CD4-positive, alpha-beta memory T cell (primary cell): ENCODE measurements around the gene TRIOBP. TPM values are rescaled to one million over a fixed set of nuclear protein-coding genes. Genes with fewer than 3 reads are reported as not detected.

ENCODE experiments used
- CTCF ChIA-PET: fragments of 350-600 bp; sonication (Branson Sonifier 250); formaldehyde crosslinking; loops from one replicate; lab custom pipeline; 2021; ENCODE audit warnings: inconsistent platforms; ENCODE audit not compliant: partially characterized antibody; lab: Charles Lee
- POLR2A ChIA-PET: fragments of 350-600 bp; sonication (Branson Sonifier 250); formaldehyde crosslinking; loops from one replicate; lab custom pipeline; 2021; ENCODE audit not compliant: partially characterized antibody; lab: Charles Lee
- DNase-seq, 5 donors: peaks; one replicate each; pipeline versions ENCODE4 v3.0.0 to v3.0.0-alpha.2; 2020 to 2022; ENCODE audit warnings: mixed read lengths in 1 of 5
- H3K27ac ChIP-seq: one replicate; pipeline ENCODE4 v1.7.0; 2013; ENCODE audit warnings: low read depth, low read length
- H3K27me3 ChIP-seq: 2 replicates; pipeline ENCODE4 v1.7.0; 2013; ENCODE audit warnings: mild to moderate bottlenecking, low read length, moderate library complexity; ENCODE audit not compliant: insufficient read depth
- H3K36me3 ChIP-seq: 2 replicates; pipeline ENCODE4 v1.7.0; 2013; ENCODE audit warnings: mild to moderate bottlenecking, low read length, moderate library complexity; ENCODE audit not compliant: insufficient read depth
- H3K4me1 ChIP-seq: 2 replicates; pipeline ENCODE4 v1.7.0; 2013; ENCODE audit warnings: mild to moderate bottlenecking, low read length, moderate library complexity; ENCODE audit not compliant: insufficient read depth
- H3K4me3 ChIP-seq, 2 donors: one replicate each; pipeline ENCODE4 v1.7.0; 2013; ENCODE audit warnings: low read length in 2 of 2, mild to moderate bottlenecking in 1 of 2
- H3K9me3 ChIP-seq, 2 donors: one replicate each; pipeline ENCODE4 v1.7.0; 2013; ENCODE audit warnings: low read length in 2 of 2, control low read depth in 1 of 2; ENCODE audit not compliant: control insufficient read depth in 1 of 2
- H3K27ac Mint-ChIP-seq, 7 donors: one replicate each; pipeline ENCODE4 v1.8.0; 2020 to 2021; ENCODE audit warnings: mixed read lengths in 7 of 7, mild to moderate bottlenecking in 6 of 7, inconsistent platforms in 3 of 7, moderate library complexity in 3 of 7
- H3K27me3 Mint-ChIP-seq, 2 donors: one replicate each; pipeline ENCODE4 v1.8.0; 2020 to 2021; ENCODE audit warnings: mixed read lengths in 2 of 2
- H3K36me3 Mint-ChIP-seq, 2 donors: one replicate each; pipeline ENCODE4 v1.8.0; 2020 to 2021; ENCODE audit warnings: mixed read lengths in 2 of 2, inconsistent platforms in 1 of 2, mild to moderate bottlenecking in 1 of 2
- H3K4me1 Mint-ChIP-seq, 4 donors: one replicate each; pipeline ENCODE4 v1.8.0; 2020 to 2021; ENCODE audit warnings: mixed read lengths in 4 of 4, mild to moderate bottlenecking in 1 of 4
- H3K4me3 Mint-ChIP-seq, 8 donors: one replicate each; pipeline ENCODE4 v1.8.0; 2020 to 2021; ENCODE audit warnings: mixed read lengths in 8 of 8, mild to moderate bottlenecking in 7 of 8, moderate library complexity in 6 of 8, inconsistent platforms in 3 of 8
- H3K9me3 Mint-ChIP-seq, 8 donors: one replicate each; pipeline ENCODE4 v1.8.0; 2020 to 2021; ENCODE audit warnings: mixed read lengths in 8 of 8, mild to moderate bottlenecking in 5 of 8, inconsistent platforms in 3 of 8, moderate library complexity in 1 of 8
- intact Hi-C: fragments of 100-400 bp; cut with micrococcal nuclease; formaldehyde crosslinking; loops from one replicate; pipeline ENCODE4 v1.15.1; 2023
- polyA plus RNA-seq, 2 donors: library from polyadenylated mRNA; unstranded; fragments of 300-500 nt; fragmentation: Illumina TruSeq; gene quantifications; one replicate each; pipeline ENCODE4 v1.2.3, GENCODE V29; 2021
- total RNA-seq, 2 experiments: library from RNA; stranded (reverse); gene quantifications; one replicate each; pipeline ENCODE4 v1.2.3, GENCODE V29; 2021

Gene TRIOBP
- total and polyA plus RNA-seq, 4 experiments from 2014 or later: 9.2 to 26.1 (median 19.4) TPM

DNA sequence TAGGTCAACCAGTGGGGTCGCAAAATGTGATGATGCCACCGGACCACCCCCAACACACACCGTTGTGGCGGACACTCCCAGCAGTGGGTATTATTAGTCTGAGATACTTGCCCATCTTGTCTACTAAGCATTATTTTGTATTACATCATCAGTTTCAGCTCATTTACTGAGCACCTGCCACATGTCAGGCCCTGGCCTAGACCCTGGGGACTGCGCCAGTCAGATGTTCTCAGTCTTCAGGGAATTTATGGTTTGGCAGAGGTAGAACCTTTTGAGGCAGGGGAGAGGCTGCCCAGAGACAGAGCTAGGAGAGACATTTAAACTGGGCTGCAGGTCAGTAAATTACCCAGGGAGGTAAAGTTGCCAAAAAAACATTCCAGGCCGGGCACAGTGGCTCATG lies 67.8 kb downstream of the TRIOBP start:
- Histone ChIP-seq H3K9me3 (no peaks in the 10 kb centered on the region), H3K4me3 (no peak overlapping the region), H3K27me3 (no peaks in the 10 kb centered on the region), H3K27ac (no peak overlapping the region), H3K4me1 (no peaks in the 10 kb centered on the region), H3K36me3 (peaks cover under 1% of the 10 kb centered on the region)
- ChIA-PET CTCF (no interaction called here), POLR2A (no interaction called here)
- Mint-ChIP-seq H3K9me3 (no peaks in the 10 kb centered on the region), H3K27ac (peak overlapping the region in 1 of 7 donors; percentile 61), H3K4me3 (no peak overlapping the region), H3K27me3 (no peaks in the 10 kb centered on the region), H3K36me3 (peaks cover 10 to 26% of the 10 kb centered on the region in 2 donors), H3K4me1 (peaks cover 0 to 2% (median 0%) of the 10 kb centered on the region in 4 donors)
- intact Hi-C loops: no loop called here
- DNase-seq: no peak

DNA sequence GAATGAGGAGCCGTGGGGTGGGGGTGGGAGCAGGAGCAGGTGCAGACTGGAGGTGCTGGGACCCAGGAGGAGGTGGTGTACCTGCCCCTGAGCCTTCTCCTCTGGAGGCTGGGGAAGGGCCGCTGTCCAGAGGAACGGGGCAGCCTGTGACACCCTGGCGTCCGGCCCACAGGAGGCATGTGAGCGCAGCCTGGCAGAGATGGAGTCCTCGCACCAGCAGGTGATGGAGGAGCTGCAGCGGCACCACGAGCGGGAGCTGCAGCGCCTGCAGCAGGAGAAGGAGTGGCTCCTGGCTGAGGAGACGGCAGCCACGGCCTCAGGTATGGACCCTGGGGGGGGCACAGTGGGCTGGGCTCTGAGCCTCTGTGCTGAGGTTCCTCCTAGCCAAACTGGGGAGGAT lies 68.7 kb downstream of the TRIOBP start:
- H3K4me1 Mint-ChIP-seq: peaks cover 0 to 2% (median 0%) of the 10 kb centered on the region in 4 donors
- POLR2A ChIA-PET: no interaction called here
- no peak overlapping the region for H3K4me3 Mint-ChIP-seq

DNA sequence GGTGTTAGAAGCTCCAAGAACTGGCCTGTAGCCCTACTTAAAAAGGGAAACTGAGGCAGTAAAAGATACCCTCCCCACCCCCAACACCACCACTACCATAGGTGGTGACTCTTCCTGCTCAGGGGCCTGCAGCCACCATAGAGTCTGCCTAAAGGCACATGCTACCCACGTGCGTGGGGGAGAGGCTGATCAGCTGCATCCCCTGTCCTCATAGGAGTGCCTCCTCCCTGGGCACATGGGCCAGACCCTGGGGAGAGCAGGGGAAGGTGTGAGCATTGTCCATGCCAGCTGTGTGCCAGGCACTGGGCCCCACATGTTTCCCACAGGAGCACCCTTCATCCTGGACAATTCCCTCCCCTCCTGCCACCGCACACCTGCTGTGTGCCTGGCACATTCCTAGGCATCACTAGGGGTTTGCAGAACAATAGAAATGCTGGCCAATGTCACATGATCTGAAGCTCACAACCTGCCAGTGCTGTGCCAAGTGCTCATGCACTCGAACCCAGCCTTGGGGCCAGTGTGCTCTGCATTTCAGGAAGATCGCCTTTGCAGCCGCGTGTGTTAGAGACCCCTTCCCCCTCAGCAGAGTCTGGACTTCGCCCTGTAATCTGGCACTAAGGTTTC lies 69.2 kb downstream of the TRIOBP start:
- H3K36me3 ChIP-seq: peaks cover 2% of the 10 kb centered on the region
- POLR2A ChIA-PET: no interaction called here
- no peak overlapping the region for H3K27ac ChIP-seq
- no peak overlapping the region for H3K4me3 Mint-ChIP-seq
- no peak overlapping the region for H3K4me3 ChIP-seq
- DNase-seq: no peak
- H3K36me3 Mint-ChIP-seq: peaks cover 4 to 21% of the 10 kb centered on the region in 2 donors
- no peaks in the 10 kb centered on the region for H3K27me3 ChIP-seq
- intact Hi-C loops: no loop called here
- no peaks in the 10 kb centered on the region for H3K4me1 ChIP-seq
- H3K27ac Mint-ChIP-seq: peak overlapping the region in 2 of 7 donors; percentile 12 to 54
- H3K27me3 Mint-ChIP-seq: no peaks in the 10 kb centered on the region
- CTCF ChIA-PET: no interaction called here
- H3K4me1 Mint-ChIP-seq: peaks cover 0 to 2% (median 0%) of the 10 kb centered on the region in 4 donors
- H3K9me3 ChIP-seq: no peaks in the 10 kb centered on the region
- no peaks in the 10 kb centered on the region for H3K9me3 Mint-ChIP-seq

More for the DNA sequence above, 68.7 kb downstream of the TRIOBP start:
- no peaks in the 10 kb centered on the region for H3K27me3 ChIP-seq
- Mint-ChIP-seq H3K9me3 (no peaks in the 10 kb centered on the region), H3K36me3 (peaks cover 4 to 21% of the 10 kb centered on the region in 2 donors), H3K27ac (no peak overlapping the region), H3K27me3 (no peaks in the 10 kb centered on the region)
- intact Hi-C loops: no loop called here
- DNase-seq: no peak
- no peaks in the 10 kb centered on the region for H3K9me3 ChIP-seq
- CTCF ChIA-PET: no interaction called here
- H3K36me3 ChIP-seq: no peaks in the 10 kb centered on the region
- H3K4me1 ChIP-seq: no peaks in the 10 kb centered on the region
- H3K4me3 ChIP-seq: no peak overlapping the region
- no peak overlapping the region for H3K27ac ChIP-seq

DNA sequence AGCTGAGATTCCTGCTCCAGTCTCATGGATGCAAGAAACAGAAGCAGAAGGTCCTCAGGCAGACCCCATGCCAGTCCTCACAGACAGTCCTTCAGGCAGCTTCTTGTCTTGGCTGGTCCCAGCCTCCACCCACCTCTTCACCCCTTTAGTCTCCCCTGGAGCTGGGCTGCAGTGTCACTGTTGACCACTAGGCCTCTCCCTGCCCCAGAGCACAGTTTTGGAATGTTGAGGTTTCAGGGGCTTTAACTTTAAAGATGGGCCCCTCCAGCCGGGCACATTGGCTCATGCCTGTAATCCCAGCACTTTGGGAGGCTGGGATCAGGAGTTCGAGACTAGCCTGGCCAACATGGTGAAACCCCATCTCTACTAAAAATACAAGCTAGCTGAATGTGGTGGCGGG lies 71.4 kb downstream of the TRIOBP start:
- Histone ChIP-seq H3K27me3 (no peaks in the 10 kb centered on the region), H3K9me3 (no peaks in the 10 kb centered on the region), H3K4me1 (no peaks in the 10 kb centered on the region), H3K27ac (no peak overlapping the region), H3K36me3 (peaks cover 8% of the 10 kb centered on the region), H3K4me3 (no peak overlapping the region)
- peaks cover 0 to 2% (median 0%) of the 10 kb centered on the region in 4 donors for H3K4me1 Mint-ChIP-seq
- intact Hi-C loops: no loop called here
- H3K4me3 Mint-ChIP-seq: no peak overlapping the region
- ChIA-PET CTCF (interaction anchor here (2.5 kb wide), 1 partner anchor 95 kb away, joined by 5 read pairs; no protein-coding TSS in a partner anchor), POLR2A (no interaction called here)
- no peaks in the 10 kb centered on the region for H3K27me3 Mint-ChIP-seq
- no peaks in the 10 kb centered on the region for H3K9me3 Mint-ChIP-seq
- DNase-seq: no peak
- no peak overlapping the region for H3K27ac Mint-ChIP-seq
- peaks cover 9 to 20% of the 10 kb centered on the region in 2 donors for H3K36me3 Mint-ChIP-seq

DNA sequence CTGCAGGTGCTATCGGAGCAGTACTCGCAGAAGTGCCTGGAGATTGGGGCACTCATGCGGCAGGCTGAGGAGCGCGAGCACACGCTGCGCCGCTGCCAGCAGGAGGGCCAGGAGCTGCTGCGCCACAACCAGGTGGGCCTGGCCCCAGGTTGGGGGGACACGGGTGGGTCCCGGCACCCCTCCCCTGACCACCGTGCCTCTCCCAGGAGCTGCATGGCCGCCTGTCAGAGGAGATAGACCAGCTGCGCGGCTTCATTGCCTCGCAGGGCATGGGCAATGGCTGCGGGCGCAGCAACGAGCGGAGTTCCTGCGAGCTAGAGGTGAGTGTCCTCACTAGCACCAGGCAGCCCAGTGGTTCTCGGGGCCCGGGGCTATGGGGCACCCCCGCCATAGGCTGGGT lies 72.2 kb downstream of the TRIOBP start:
- H3K27me3 Mint-ChIP-seq: no peaks in the 10 kb centered on the region
- POLR2A ChIA-PET: no interaction called here
- Histone ChIP-seq H3K9me3 (no peaks in the 10 kb centered on the region), H3K36me3 (peaks cover 8% of the 10 kb centered on the region), H3K27me3 (no peaks in the 10 kb centered on the region), H3K4me1 (no peaks in the 10 kb centered on the region), H3K27ac (no peak overlapping the region), H3K4me3 (no peak overlapping the region)
- H3K9me3 Mint-ChIP-seq: no peaks in the 10 kb centered on the region
- CTCF ChIA-PET: interaction anchor here (2.5 kb wide), 1 partner anchor 94 kb away, joined by 5 read pairs; no protein-coding TSS in a partner anchor
- no peak overlapping the region for H3K27ac Mint-ChIP-seq
- DNase-seq: no peak
- H3K36me3 Mint-ChIP-seq: peaks cover 10 to 18% of the 10 kb centered on the region in 2 donors
- no peak overlapping the region for H3K4me3 Mint-ChIP-seq
- intact Hi-C loops: no loop called here
- H3K4me1 Mint-ChIP-seq: peaks cover 0 to 2% (median 0%) of the 10 kb centered on the region in 4 donors

DNA sequence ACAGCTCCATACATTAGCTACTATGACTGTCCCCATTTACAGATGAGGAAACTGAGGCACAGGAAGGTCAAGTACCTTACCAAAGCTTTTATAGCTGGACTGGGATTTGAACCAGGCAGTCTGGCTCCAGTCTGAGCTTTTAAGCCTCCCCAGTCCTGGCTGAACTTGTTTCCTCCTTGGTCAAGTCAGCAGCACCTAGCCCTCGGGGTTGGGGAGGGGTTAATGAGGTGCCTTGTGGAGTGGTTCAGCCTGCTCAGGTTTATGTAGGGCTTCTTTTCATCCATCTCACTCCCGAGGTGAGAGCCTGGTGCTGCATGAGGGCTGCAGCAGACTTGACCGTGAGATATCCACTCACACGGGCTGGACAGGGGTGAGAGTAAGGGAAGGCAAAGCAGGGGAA lies 74.2 kb downstream of the TRIOBP start:
- Mint-ChIP-seq H3K4me1 (peaks cover 0 to 2% (median under 1%) of the 10 kb centered on the region in 4 donors), H3K36me3 (peaks cover 10 to 16% of the 10 kb centered on the region in 2 donors), H3K9me3 (no peaks in the 10 kb centered on the region), H3K27ac (no peak overlapping the region), H3K27me3 (no peaks in the 10 kb centered on the region), H3K4me3 (no peak overlapping the region)
- no peaks in the 10 kb centered on the region for H3K4me1 ChIP-seq
- POLR2A ChIA-PET: no interaction called here
- no peak for DNase-seq
- H3K27ac ChIP-seq: no peak overlapping the region
- H3K4me3 ChIP-seq: no peak overlapping the region
- CTCF ChIA-PET: no interaction called here
- intact Hi-C loops: no loop called here
- peaks cover 8% of the 10 kb centered on the region for H3K36me3 ChIP-seq
- H3K9me3 ChIP-seq: no peaks in the 10 kb centered on the region
- no peaks in the 10 kb centered on the region for H3K27me3 ChIP-seq

DNA sequence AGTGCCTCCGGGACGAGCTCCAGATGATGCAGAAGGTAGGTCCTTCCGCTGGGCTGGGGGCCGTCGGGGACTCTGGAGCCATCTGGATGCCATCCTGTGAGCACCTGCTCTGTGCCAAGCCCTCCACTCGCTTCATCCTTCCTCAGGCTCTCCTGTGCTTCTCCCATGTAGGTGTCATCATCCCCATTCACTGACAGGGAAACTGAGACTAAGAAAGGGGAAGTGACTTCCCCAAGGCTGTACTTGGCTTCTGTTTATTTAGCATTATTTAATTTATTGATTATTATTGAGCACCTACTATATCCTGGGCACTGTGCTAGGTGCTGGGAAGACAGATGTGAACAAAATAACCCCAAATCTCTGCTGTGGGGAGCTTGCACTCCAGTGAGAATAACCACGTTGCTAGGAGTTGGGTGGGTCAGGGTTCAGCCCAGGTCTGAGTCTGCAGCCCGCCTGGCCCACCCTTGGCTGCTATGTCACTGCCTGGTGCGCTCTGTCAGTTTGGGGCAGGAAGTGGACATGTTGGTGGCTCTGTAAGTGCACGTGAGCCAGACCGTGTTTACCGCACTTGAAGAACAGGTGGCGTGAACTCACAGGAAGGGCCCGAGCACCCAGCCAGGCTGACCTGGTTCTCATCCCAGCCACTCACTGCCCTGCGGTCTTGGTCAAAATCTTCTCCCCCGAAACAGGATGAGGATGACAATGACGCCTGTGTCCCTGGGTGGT lies 75.0 kb downstream of the TRIOBP start:
- Mint-ChIP-seq H3K9me3 (no peaks in the 10 kb centered on the region), H3K36me3 (peaks cover 10 to 16% of the 10 kb centered on the region in 2 donors), H3K27ac (no peak overlapping the region), H3K4me3 (no peak overlapping the region), H3K4me1 (peaks cover 0 to 2% (median under 1%) of the 10 kb centered on the region in 4 donors), H3K27me3 (no peaks in the 10 kb centered on the region)
- H3K36me3 ChIP-seq: peaks cover 8% of the 10 kb centered on the region
- H3K4me3 ChIP-seq: no peak overlapping the region
- intact Hi-C loops: no loop called here
- no peak overlapping the region for H3K27ac ChIP-seq
- DNase-seq: no peak
- CTCF ChIA-PET: no interaction called here
- POLR2A ChIA-PET: no interaction called here
- no peaks in the 10 kb centered on the region for H3K27me3 ChIP-seq
- H3K9me3 ChIP-seq: no peaks in the 10 kb centered on the region
- no peaks in the 10 kb centered on the region for H3K4me1 ChIP-seq
